IMR-90 (cell line): ENCODE results near the gene ANO2.

Source experiments
- CEBPB ChIP-seq: IDR thresholded peaks from 2 replicates; pipeline ENCODE4 v1.6.1; 2012; ENCODE audit warnings: low read depth, low read length, improper control_type of control experiment
- CTCF ChIP-seq: conservative IDR thresholded peaks from 2 replicates; pipeline ENCODE4 v1.5.1; 2012; ENCODE audit warnings: mild to moderate bottlenecking, low read depth, low read length, improper control_type of control experiment
- MAFK ChIP-seq: IDR thresholded peaks from 2 replicates; pipeline ENCODE4 v1.6.1; 2012; ENCODE audit warnings: low read depth, low read length, improper control_type of control experiment
- POLR2A ChIP-seq: IDR thresholded peaks from 2 replicates; pipeline ENCODE4 v1.6.1; 2012; ENCODE audit warnings: mild to moderate bottlenecking, low read depth, low read length
- RAD21 ChIP-seq: IDR thresholded peaks from 2 replicates; pipeline ENCODE4 v1.6.1; 2012; ENCODE audit warnings: low read length, improper control_type of control experiment
- RCOR1 ChIP-seq: IDR thresholded peaks from 2 replicates; pipeline ENCODE4 v1.6.1; 2012; ENCODE audit warnings: mild to moderate bottlenecking, low read length, improper control_type of control experiment; ENCODE audit not compliant: insufficient replicate concordance
- SMC3 ChIP-seq: fragments of 150-350 bp; IDR thresholded peaks from 2 replicates; pipeline ENCODE4 v1.6.1; 2016; ENCODE audit warnings: low read depth, mild to moderate bottlenecking, antibody characterized with exemption, low read length, moderate library complexity

- TF ChIP-seq SMC3 (no peak), POLR2A (no peak), CTCF (no peak), RAD21 (no peak), RCOR1 (no peak), CEBPB (no peak), MAFK (no peak)
Observed at GRCh38 chr12:5923043-5923605, 21.9 kb downstream of the ANO2 start.
